Medulla oblongata (tissue), 1 donor: ENCODE data around the gene IL24.

ENCODE experiments used
- DNase-seq: peaks from one replicate; pipeline ENCODE4 v3.0.0-alpha.2; 2015; ENCODE audit errors: extremely low spot score

Gene IL24

GRCh38 chr1:206953126-206953525, 55.9 kb downstream of the IL24 start:
- no peak for DNase-seq

GRCh38 chr1:206953626-206954025, 56.4 kb downstream of the IL24 start:
- DNase-seq = no peak
